Panc1 (cell line): ENCODE data around the gene FUT4. TPM values are rescaled to one million over a fixed set of nuclear protein-coding genes. Genes with fewer than 3 reads are reported as not detected.

ENCODE experiments used
- ATAC-seq: fragments of 200-7000 bp; cut with Tn5 transposase; 2 replicates; pipeline ENCODE4 v1.9.1; 2020; ENCODE audit warnings: mild to moderate bottlenecking, moderate library complexity
- BruUV-seq: library from RNA; stranded (reverse); fragments of 400-500 nt; replicated peaks from 2 replicates; lab custom pipeline; 2021; lab: Mats Ljungman, UMichigan
- CTCF ChIA-PET: fragments of 300-600 bp; sonication (Branson Sonifier 250); formaldehyde crosslinking; loops from one replicate; lab custom pipeline; 2022; ENCODE audit warnings: antibody characterized with exemption; lab: Charles Lee
- POLR2A ChIA-PET: fragments of 300-600 bp; sonication (Branson Sonifier 250); formaldehyde crosslinking; loops from one replicate; lab custom pipeline; 2022; ENCODE audit warnings: antibody characterized with exemption; lab: Charles Lee
- DNase-seq: peaks from one replicate; pipeline ENCODE4 v3.0.0-alpha.2; 2010; ENCODE audit warnings: low read depth, low spot score
- H3K27ac ChIP-seq: 2 replicates; pipeline ENCODE4 v1.5.1; 2011; ENCODE audit warnings: mild to moderate bottlenecking, low read length, inconsistent platforms
- H3K27me3 ChIP-seq: fragments of 200-500 bp; sonication (Bioruptor generic); 2 replicates; pipeline ENCODE4 v1.6.0; 2014; ENCODE audit warnings: low read length, inconsistent platforms; ENCODE audit not compliant: control insufficient read depth, insufficient read depth
- H3K36me3 ChIP-seq: fragments of 200-500 bp; sonication (Bioruptor generic); 2 replicates; pipeline ENCODE4 v1.5.1; 2014; ENCODE audit warnings: inconsistent platforms, mild to moderate bottlenecking, low read length, moderate library complexity; ENCODE audit not compliant: control insufficient read depth, insufficient read depth
- H3K4me1 ChIP-seq: 2 replicates; pipeline ENCODE4 v1.5.1; 2011; ENCODE audit warnings: inconsistent platforms, mild to moderate bottlenecking, low read length, moderate library complexity; ENCODE audit not compliant: control insufficient read depth, insufficient read depth
- H3K4me3 ChIP-seq, 2 experiments: 2 replicates each; pipeline ENCODE4 v1.5.1; 2011 to 2012; ENCODE audit warnings: low read depth in 2 of 2, low read length in 2 of 2, mild to moderate bottlenecking in 2 of 2, inconsistent platforms in 1 of 2, moderate library complexity in 1 of 2
- H3K9me3 ChIP-seq: fragments of 200-500 bp; sonication (Bioruptor generic); 2 replicates; pipeline ENCODE4 v1.5.1; 2014; ENCODE audit warnings: low read depth, mild to moderate bottlenecking, inconsistent platforms, low read length, moderate library complexity; ENCODE audit not compliant: control insufficient read depth, insufficient read depth
- CTCF ChIP-seq: fragments of 450-650 bp; IDR thresholded peaks from 2 replicates; pipeline ENCODE4 v1.5.1; 2017; ENCODE audit warnings: mild to moderate bottlenecking
- POLR2AphosphoS5 ChIP-seq: IDR thresholded peaks from 2 replicates; pipeline ENCODE4 v1.6.1; 2012; ENCODE audit warnings: mild to moderate bottlenecking, low read depth, low read length, moderate library complexity
- SIN3A ChIP-seq: IDR thresholded peaks from 2 replicates; pipeline ENCODE4 v1.6.1; 2012; ENCODE audit warnings: low read depth, mild to moderate bottlenecking, low read length, moderate library complexity, borderline replicate concordance; ENCODE audit not compliant: insufficient read depth
- TCF7L2 ChIP-seq: IDR thresholded peaks from 2 replicates; pipeline ENCODE4 v1.6.1; 2011; ENCODE audit warnings: mild to moderate bottlenecking, low read depth, low read length, inconsistent platforms
- in situ Hi-C: cut with HindIII; loops from 2 replicates; pipeline ENCODE4 v1.10.0; 2016; ENCODE audit warnings: low sequenced_read_pairs, low pct_unique_long_range_greater_than_20kb
- intact Hi-C: fragments of 100-400 bp; cut with micrococcal nuclease; formaldehyde crosslinking; loops from one replicate; pipeline ENCODE4 v1.10.0; 2022; ENCODE audit not compliant: unreplicated experiment
- total RNA-seq: library from RNA; stranded (reverse); gene quantifications from one replicate; pipeline ENCODE4 v1.2.1, GENCODE V29; 2021; ENCODE audit not compliant: unreplicated experiment
- TF ChIP-seq, protein P1 (sequence below), 2 experiments: IDR thresholded peaks; 2 replicates each; pipeline ENCODE4 v1.6.1; 2011 to 2012; ENCODE audit warnings: low read depth in 2 of 2, control low read depth in 1 of 2, low read length in 1 of 2, mild to moderate bottlenecking in 1 of 2, moderate library complexity in 1 of 2; ENCODE audit not compliant: insufficient read depth in 1 of 2

Gene FUT4
- total RNA-seq, 1 experiment from 2014 or later = 11.2 TPM

- intact Hi-C loops (no loop called here), in situ Hi-C loops (no loop called here)
- no peak for TF ChIP-seq SIN3A
- no peak for TF ChIP-seq TCF7L2
- no peak for TF ChIP-seq POLR2AphosphoS5
- TF ChIP-seq, protein P1, sequence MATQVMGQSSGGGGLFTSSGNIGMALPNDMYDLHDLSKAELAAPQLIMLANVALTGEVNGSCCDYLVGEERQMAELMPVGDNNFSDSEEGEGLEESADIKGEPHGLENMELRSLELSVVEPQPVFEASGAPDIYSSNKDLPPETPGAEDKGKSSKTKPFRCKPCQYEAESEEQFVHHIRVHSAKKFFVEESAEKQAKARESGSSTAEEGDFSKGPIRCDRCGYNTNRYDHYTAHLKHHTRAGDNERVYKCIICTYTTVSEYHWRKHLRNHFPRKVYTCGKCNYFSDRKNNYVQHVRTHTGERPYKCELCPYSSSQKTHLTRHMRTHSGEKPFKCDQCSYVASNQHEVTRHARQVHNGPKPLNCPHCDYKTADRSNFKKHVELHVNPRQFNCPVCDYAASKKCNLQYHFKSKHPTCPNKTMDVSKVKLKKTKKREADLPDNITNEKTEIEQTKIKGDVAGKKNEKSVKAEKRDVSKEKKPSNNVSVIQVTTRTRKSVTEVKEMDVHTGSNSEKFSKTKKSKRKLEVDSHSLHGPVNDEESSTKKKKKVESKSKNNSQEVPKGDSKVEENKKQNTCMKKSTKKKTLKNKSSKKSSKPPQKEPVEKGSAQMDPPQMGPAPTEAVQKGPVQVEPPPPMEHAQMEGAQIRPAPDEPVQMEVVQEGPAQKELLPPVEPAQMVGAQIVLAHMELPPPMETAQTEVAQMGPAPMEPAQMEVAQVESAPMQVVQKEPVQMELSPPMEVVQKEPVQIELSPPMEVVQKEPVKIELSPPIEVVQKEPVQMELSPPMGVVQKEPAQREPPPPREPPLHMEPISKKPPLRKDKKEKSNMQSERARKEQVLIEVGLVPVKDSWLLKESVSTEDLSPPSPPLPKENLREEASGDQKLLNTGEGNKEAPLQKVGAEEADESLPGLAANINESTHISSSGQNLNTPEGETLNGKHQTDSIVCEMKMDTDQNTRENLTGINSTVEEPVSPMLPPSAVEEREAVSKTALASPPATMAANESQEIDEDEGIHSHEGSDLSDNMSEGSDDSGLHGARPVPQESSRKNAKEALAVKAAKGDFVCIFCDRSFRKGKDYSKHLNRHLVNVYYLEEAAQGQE (IDR thresholded peaks at IDR 0.05; ENCODE audit: insufficient read depth in 1 of 2, low read depth in 2 of 2, low read length in 1 of 2) = no peak
- no peak for TF ChIP-seq CTCF
- no peaks in the 10 kb centered on the region for H3K9me3 ChIP-seq
- H3K36me3 ChIP-seq = no peaks in the 10 kb centered on the region
- no peaks in the 10 kb centered on the region for H3K4me1 ChIP-seq
- H3K27ac ChIP-seq = no peak overlapping the region
- ATAC-seq (no peak), DNase-seq (no peak)
- H3K27me3 ChIP-seq = peaks cover 5% of the 10 kb centered on the region; the same call in 1 of the 2 replicates
- H3K4me3 ChIP-seq = no peak overlapping the region
- ChIA-PET CTCF (no interaction called here), POLR2A (no interaction called here)
- no TSS peak for BruUV-seq
Measured at GRCh38 chr11:94528551-94528950, 15.2 kb upstream of the FUT4 start.

- H3K36me3 ChIP-seq = no peaks in the 10 kb centered on the region
- H3K9me3 ChIP-seq = no peaks in the 10 kb centered on the region
- intact Hi-C loops = no loop called here
- H3K4me1 ChIP-seq = no peaks in the 10 kb centered on the region
- H3K27ac ChIP-seq = no peak overlapping the region
- ATAC-seq (no peak), DNase-seq (no peak)
- H3K27me3 ChIP-seq = no peaks in the 10 kb centered on the region; the same call in 1 of the 2 replicates
- BruUV-seq = no TSS peak
- in situ Hi-C loops = no loop called here
- POLR2A ChIA-PET = interaction anchor here (0.7 kb wide), 1 partner anchor 56 kb away, joined by 3 read pairs; no protein-coding TSS in a partner anchor
- H3K4me3 ChIP-seq = no peak overlapping the region
- TF ChIP-seq CTCF = no peak
- TF ChIP-seq SIN3A = no peak
- TF ChIP-seq, protein P1 (IDR thresholded peaks at IDR 0.05; ENCODE audit: insufficient read depth in 1 of 2, low read depth in 2 of 2, low read length in 1 of 2) = no peak
- no peak for TF ChIP-seq POLR2AphosphoS5
- no peak for TF ChIP-seq TCF7L2
- CTCF ChIA-PET = interaction anchor here (0.6 kb wide), 1 partner anchor 152 kb away, joined by 3 read pairs; no protein-coding TSS in a partner anchor
Measured at GRCh38 chr11:94532211-94532610, 11.5 kb upstream of the FUT4 start.
